D721Med (cell line): ENCODE data around the gene CABLES2.

Experiments used
- DNase-seq: peaks from one replicate; pipeline ENCODE4 v3.0.0; 2011; ENCODE audit warnings: low spot score; ENCODE audit not compliant: insufficient read length
- FAIRE-seq: peaks from 2 replicates; lab custom pipeline; 2011; peaks lifted over from hg19 to GRCh38; lab: Jason Lieb, UNC
- TF ChIP-seq, protein P1 (sequence below): IDR thresholded peaks from 2 replicates; pipeline ENCODE4 v1.5.1; 2012; ENCODE audit warnings: mild to moderate bottlenecking, control low read depth; ENCODE audit not compliant: insufficient read depth; ENCODE audit errors: missing control alignments

Gene CABLES2

DNA sequence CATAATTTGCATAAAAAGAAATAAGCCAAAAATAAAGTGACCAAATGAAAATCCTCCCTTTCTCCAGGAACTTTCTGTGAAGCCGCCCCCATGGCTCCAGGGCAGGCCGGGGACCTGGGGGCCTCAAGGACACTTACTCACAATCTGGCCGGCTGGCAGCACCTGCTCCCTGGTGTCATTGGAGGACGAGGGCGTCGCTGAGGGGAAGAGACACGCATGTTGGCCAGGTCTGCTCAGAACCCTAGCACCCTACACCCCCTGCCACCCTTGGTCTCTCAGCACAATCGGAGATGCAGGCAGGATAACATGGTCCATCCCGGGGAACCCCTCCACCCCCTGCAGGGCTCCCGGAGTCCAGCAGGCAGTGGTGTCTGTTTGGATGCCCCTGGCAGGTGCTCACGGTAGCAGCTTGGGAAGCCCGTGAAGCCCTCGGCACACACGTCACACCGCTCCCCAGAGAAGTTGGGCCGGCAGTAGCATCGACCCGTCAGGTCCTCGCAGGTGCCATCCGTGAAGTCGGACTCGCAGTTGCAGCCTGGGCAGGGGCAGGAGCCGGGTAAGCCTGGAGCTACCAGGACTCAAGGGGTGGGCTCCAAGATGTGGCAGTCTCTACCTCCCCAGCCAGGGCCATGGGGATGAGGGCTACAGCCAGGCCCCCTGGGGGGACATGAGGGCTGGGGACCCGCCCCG, 61.3 kb downstream of the CABLES2 start:
- no peak for DNase-seq
- no peak for FAIRE-seq
- TF ChIP-seq, protein P1, sequence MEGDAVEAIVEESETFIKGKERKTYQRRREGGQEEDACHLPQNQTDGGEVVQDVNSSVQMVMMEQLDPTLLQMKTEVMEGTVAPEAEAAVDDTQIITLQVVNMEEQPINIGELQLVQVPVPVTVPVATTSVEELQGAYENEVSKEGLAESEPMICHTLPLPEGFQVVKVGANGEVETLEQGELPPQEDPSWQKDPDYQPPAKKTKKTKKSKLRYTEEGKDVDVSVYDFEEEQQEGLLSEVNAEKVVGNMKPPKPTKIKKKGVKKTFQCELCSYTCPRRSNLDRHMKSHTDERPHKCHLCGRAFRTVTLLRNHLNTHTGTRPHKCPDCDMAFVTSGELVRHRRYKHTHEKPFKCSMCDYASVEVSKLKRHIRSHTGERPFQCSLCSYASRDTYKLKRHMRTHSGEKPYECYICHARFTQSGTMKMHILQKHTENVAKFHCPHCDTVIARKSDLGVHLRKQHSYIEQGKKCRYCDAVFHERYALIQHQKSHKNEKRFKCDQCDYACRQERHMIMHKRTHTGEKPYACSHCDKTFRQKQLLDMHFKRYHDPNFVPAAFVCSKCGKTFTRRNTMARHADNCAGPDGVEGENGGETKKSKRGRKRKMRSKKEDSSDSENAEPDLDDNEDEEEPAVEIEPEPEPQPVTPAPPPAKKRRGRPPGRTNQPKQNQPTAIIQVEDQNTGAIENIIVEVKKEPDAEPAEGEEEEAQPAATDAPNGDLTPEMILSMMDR = no peak

DNA sequence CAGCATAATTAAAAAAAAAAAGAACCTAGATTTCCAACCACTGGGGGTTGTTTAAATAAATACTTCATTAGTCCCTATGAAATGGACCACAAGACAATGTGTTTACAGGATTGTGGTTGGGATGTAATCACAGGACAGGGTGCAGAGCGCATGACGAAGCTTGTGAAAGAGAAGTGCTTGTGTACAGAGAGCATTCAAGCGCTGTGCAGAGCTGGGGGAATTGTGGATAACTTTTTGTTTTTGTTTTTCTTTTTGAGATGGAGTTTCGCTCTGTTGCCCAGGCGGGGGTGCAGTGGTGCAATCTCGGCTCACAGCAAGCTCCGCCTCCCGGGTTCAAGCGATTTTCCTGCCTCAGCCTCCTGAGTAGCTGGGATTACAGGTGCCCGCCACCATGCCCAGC, 62.3 kb downstream of the CABLES2 start:
- FAIRE-seq (no peak), DNase-seq (no peak)
- TF ChIP-seq, protein P1 = no peak

DNA sequence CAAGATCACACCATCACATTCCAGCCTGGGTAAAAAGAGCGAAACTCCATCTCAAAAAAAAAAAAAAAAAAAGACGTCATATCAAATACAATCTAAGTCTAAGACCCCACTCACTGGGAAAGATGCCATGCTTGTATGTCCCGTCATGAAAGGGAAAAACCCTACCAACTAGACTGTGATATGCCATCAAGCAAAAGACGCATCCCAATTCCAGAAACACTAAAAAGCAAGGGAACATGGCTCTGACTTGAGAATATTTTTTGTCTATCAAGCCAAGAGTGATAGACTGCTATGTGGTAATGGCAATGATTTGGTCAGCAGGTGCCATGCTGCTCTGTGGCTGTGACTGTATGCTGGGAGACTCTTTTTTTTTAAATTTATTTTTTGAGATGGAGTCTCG, 63.0 kb downstream of the CABLES2 start:
- TF ChIP-seq, protein P1 = no peak
- FAIRE-seq = no peak
- DNase-seq = no peak

DNA sequence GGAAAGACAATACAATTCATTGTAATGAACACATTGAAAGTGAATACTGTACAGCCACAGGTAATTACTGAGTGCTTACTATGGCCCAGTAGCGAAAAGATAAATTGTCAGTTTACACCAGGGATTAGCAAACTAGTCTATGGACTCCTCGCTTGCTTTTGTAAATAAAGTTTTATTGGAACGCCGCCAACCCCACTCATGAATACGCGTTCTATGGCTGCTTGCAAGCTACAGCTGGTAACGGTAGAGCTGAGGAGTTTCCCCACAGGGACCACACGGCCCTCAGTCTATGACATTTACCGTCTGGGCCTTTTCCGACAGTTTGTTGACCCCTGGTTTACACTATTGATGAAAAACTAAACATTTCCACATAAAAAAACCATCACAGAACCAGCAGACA, 64.2 kb downstream of the CABLES2 start:
- TF ChIP-seq, protein P1 = no peak
- FAIRE-seq = no peak
- DNase-seq = no peak

DNA sequence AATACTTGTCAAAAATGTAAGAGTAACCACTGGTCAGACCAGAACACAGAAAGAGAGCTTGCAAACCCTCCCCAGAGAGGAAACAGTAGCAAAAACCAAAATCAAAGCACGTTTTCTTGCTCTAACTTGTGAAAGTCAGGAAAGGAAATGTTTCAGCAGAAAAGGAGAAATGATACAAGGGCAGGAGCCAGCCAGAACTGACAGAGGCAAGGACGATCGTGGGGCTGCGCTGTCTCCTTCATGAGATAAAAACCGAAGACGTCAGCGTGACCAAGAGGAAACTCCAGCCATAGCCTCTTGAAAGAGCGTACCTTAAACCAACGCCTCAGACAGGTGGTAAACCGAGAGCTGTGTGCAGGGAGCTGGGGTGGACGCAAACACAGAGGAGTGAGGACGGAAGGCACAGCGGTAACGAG, 67.4 kb downstream of the CABLES2 start:
- FAIRE-seq (no peak), DNase-seq (no peak)

More for the DNA sequence above, 67.4 kb downstream of the CABLES2 start:
- TF ChIP-seq, protein P1 = no peak
